Astrocyte (in vitro differentiated cells and primary cell): Measurements from ENCODE around the gene U2AF1. TPM values are rescaled to one million over a fixed set of nuclear protein-coding genes. Genes with fewer than 3 reads are reported as not detected.
"Not testable (repeated sequence)": the region's sequence is repeated elsewhere in the genome, so short reads cannot be mapped to it uniquely, and the experiment has no call there.

Experiments
- DNase-seq: peaks from one replicate; pipeline ENCODE4 v3.0.0-alpha.2; 2010; ENCODE audit warnings: low read depth
- FAIRE-seq: peaks from 2 replicates; lab custom pipeline; 2011; peaks lifted over from hg19 to GRCh38; lab: Jason Lieb, UNC
- H2AFZ ChIP-seq: 2 replicates; pipeline ENCODE4 v1.6.0; 2012; ENCODE audit warnings: low read depth, low read length, inconsistent platforms
- H3K27ac ChIP-seq: 2 replicates; pipeline ENCODE4 v1.5.1; 2011; ENCODE audit warnings: low read depth, low read length, inconsistent platforms
- H3K27me3 ChIP-seq: 2 replicates; pipeline ENCODE4 v1.6.0; 2011; ENCODE audit warnings: low read length, inconsistent platforms; ENCODE audit not compliant: insufficient read depth
- H3K36me3 ChIP-seq: 2 replicates; pipeline ENCODE4 v1.5.1; 2011; ENCODE audit warnings: low read length, inconsistent platforms; ENCODE audit not compliant: insufficient read depth
- H3K4me1 ChIP-seq: 2 replicates; pipeline ENCODE4 v1.5.1; 2011; ENCODE audit warnings: low read length, inconsistent platforms; ENCODE audit not compliant: insufficient read depth
- H3K4me2 ChIP-seq: 2 replicates; pipeline ENCODE4 v1.6.0; 2012; ENCODE audit warnings: low read length, inconsistent platforms
- H3K4me3 ChIP-seq: 2 replicates; pipeline ENCODE4 v1.5.1; 2011; ENCODE audit warnings: low read depth, mild to moderate bottlenecking, low read length, inconsistent platforms; ENCODE audit not compliant: insufficient read depth
- H3K79me2 ChIP-seq: 2 replicates; pipeline ENCODE4 v1.6.0; 2012; ENCODE audit warnings: mild to moderate bottlenecking, low read length, inconsistent platforms; ENCODE audit not compliant: insufficient read depth
- H3K9ac ChIP-seq: 2 replicates; pipeline ENCODE4 v1.6.0; 2012; ENCODE audit warnings: mild to moderate bottlenecking, low read length, inconsistent platforms
- H3K9me3 ChIP-seq: 2 replicates; pipeline ENCODE4 v1.5.1; 2012; ENCODE audit warnings: low read depth, mild to moderate bottlenecking, low read length, inconsistent platforms; ENCODE audit not compliant: insufficient read depth
- H4K20me1 ChIP-seq: 2 replicates; pipeline ENCODE4 v1.6.0; 2012; ENCODE audit warnings: low read length, inconsistent platforms; ENCODE audit not compliant: insufficient read depth
- H3K27ac Mint-ChIP-seq: one replicate; pipeline ENCODE4 v1.8.0; 2021; ENCODE audit warnings: mild to moderate bottlenecking, mixed read lengths; ENCODE audit not compliant: unreplicated experiment
- H3K27me3 Mint-ChIP-seq: one replicate; pipeline ENCODE4 v1.8.0; 2021; ENCODE audit warnings: low read depth, mixed read lengths; ENCODE audit not compliant: unreplicated experiment
- H3K36me3 Mint-ChIP-seq: one replicate; pipeline ENCODE4 v1.8.0; 2021; ENCODE audit warnings: low read depth, mixed read lengths; ENCODE audit not compliant: unreplicated experiment
- H3K4me1 Mint-ChIP-seq: one replicate; pipeline ENCODE4 v1.8.0; 2021; ENCODE audit warnings: low read depth, mixed read lengths; ENCODE audit not compliant: unreplicated experiment
- H3K4me3 Mint-ChIP-seq: one replicate; pipeline ENCODE4 v1.8.0; 2021; ENCODE audit warnings: mild to moderate bottlenecking, moderate library complexity, mixed read lengths; ENCODE audit not compliant: unreplicated experiment
- H3K9me3 Mint-ChIP-seq: one replicate; pipeline ENCODE4 v1.8.0; 2021; ENCODE audit warnings: mild to moderate bottlenecking, mixed read lengths; ENCODE audit not compliant: unreplicated experiment
- total RNA-seq: library from RNA; stranded (reverse); gene quantifications from 2 replicates; pipeline ENCODE4 v1.2.1, GENCODE V29; 2021

Gene U2AF1
- total RNA-seq, 1 donor from 2014 or later: 24.2 TPM

DNA sequence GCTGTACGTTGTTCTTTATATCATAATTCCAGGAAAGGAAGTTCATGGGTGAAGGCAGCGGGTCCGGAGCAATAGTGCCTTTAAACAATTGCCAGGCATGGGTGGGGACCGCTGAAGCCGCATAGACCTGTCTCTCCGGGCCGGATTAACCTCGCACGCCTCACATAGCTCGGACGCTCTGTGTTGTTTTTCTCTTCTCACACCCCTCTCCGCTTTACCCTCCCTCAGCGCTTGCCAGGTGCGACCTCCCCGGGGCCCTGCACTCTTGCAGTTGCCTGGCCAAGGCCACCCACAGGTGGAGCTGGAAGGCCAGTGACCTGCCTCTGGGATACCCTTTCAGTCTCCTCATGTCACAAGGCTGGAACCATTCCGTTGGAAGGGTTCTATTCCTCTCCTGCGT, 807 bp upstream of the U2AF1 start:
- H2AFZ ChIP-seq, DNase-seq, H3K27ac Mint-ChIP-seq, H3K36me3 Mint-ChIP-seq, H3K4me2 ChIP-seq, H3K27me3 ChIP-seq, H3K4me3 ChIP-seq, H3K9me3 ChIP-seq, H3K9ac ChIP-seq, H4K20me1 ChIP-seq, H3K27ac ChIP-seq, H3K4me1 ChIP-seq, H3K79me2 ChIP-seq, H3K9me3 Mint-ChIP-seq, H3K36me3 ChIP-seq, H3K27me3 Mint-ChIP-seq, H3K4me1 Mint-ChIP-seq, FAIRE-seq, H3K4me3 Mint-ChIP-seq: not testable (repeated sequence)

DNA sequence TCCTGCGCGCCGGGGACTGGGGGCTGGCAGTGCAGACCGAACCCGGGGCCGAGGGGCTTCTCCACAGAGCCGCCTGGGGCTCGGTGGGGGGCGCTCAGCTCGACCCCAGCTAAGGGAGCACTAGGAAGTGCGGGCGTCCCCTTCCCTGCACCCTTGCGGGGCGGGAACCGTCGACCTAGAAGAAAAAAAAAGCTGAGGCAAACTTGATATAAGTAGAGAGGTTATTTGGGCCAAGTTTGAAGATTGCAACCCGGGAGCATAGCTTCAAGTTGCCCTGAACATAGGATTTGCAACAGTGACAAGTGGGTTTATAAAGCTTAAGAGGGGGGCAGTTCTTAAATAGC, 396 bp upstream of the U2AF1 start:
- not testable (repeated sequence) for H3K27me3 ChIP-seq, H3K27ac Mint-ChIP-seq, H3K4me3 ChIP-seq, H3K36me3 Mint-ChIP-seq, H3K9me3 Mint-ChIP-seq, H3K4me1 ChIP-seq, H3K9me3 ChIP-seq, H3K9ac ChIP-seq, H3K4me2 ChIP-seq, H3K79me2 ChIP-seq, H3K4me1 Mint-ChIP-seq, H3K4me3 Mint-ChIP-seq, FAIRE-seq, H2AFZ ChIP-seq, H3K27me3 Mint-ChIP-seq, H4K20me1 ChIP-seq, H3K27ac ChIP-seq, H3K36me3 ChIP-seq, DNase-seq

DNA sequence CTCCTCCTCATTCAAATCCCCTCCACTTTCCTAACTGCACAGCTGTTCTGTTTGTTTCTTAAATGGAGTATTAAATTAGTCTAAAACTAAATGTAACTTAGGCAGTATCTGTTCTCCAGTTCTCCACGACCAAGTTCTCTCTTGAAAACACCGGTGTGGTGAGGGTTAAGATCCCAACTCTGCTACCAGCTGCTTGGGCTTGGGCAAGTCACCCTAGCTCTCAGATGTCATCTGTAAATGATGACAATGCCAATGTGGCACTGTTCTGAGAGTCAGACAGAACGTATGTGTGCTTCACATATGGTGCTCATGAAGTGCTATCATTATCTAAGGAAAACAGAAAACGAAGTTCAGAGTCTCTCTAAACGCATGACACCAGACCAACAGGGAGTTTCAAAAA, 2.7 kb downstream of the U2AF1 start:
- not testable (repeated sequence) for H3K79me2 ChIP-seq, H3K4me1 ChIP-seq, FAIRE-seq

DNA sequence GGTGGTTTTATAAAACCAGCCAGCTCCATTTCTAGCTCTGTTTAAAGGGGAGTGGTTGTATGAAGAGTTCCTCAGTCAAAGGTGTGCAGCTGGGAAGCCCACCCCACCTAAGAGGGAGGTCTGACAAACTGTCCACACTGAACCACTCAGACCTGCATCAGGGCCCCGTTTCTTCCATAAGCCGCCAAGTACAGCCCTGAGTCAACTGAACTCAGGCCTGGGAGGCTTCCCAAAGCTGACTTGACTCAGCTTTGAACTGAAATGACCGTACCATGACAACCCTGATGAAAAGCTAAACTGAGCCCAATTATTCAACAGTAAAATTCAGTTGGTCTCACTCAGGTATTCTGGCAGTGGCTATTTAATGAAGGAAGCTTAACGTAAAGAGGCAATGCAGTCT, 5.1 kb downstream of the U2AF1 start:
- not testable (repeated sequence) for H3K27me3 Mint-ChIP-seq, H4K20me1 ChIP-seq, DNase-seq, H3K4me3 Mint-ChIP-seq, H3K79me2 ChIP-seq, H3K27ac Mint-ChIP-seq, H2AFZ ChIP-seq, H3K36me3 ChIP-seq, H3K27me3 ChIP-seq, H3K9me3 Mint-ChIP-seq, H3K36me3 Mint-ChIP-seq, FAIRE-seq, H3K9ac ChIP-seq, H3K4me1 ChIP-seq, H3K4me2 ChIP-seq, H3K27ac ChIP-seq, H3K4me1 Mint-ChIP-seq, H3K4me3 ChIP-seq, H3K9me3 ChIP-seq

More for the DNA sequence above, 2.7 kb downstream of the U2AF1 start:
- H3K9me3 ChIP-seq, DNase-seq, H3K27me3 Mint-ChIP-seq, H3K27ac ChIP-seq, H4K20me1 ChIP-seq, H2AFZ ChIP-seq, H3K9me3 Mint-ChIP-seq, H3K4me3 Mint-ChIP-seq, H3K36me3 Mint-ChIP-seq, H3K4me2 ChIP-seq, H3K36me3 ChIP-seq, H3K27ac Mint-ChIP-seq, H3K27me3 ChIP-seq, H3K9ac ChIP-seq, H3K4me1 Mint-ChIP-seq, H3K4me3 ChIP-seq: not testable (repeated sequence)

DNA sequence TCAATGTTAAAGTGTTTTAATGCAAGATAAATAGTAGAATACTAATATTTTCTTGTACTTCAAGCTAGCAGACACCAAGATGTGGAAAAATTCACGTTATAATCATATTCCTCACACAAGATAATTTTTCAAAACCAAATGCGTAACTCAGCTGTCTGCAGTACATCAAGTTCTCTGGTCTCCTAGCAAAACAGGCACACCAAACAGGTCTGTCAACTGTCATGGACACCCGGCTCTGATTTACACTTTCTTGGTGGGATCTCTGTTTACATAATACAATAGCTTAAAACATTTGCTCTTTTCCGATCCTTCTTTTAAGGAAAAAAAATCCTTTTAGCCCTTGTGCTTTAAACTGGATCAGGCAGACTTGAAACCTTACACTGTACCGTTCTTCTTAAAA, 5.7 kb downstream of the U2AF1 start:
- H3K27ac ChIP-seq, H3K4me3 Mint-ChIP-seq, H3K9me3 Mint-ChIP-seq, H3K79me2 ChIP-seq, H3K4me1 Mint-ChIP-seq, H3K9me3 ChIP-seq, H3K4me2 ChIP-seq, H3K4me3 ChIP-seq, H3K36me3 Mint-ChIP-seq, H2AFZ ChIP-seq, H4K20me1 ChIP-seq, H3K27me3 Mint-ChIP-seq, H3K27ac Mint-ChIP-seq, H3K9ac ChIP-seq, H3K36me3 ChIP-seq, DNase-seq, H3K27me3 ChIP-seq, FAIRE-seq, H3K4me1 ChIP-seq: not testable (repeated sequence)

DNA sequence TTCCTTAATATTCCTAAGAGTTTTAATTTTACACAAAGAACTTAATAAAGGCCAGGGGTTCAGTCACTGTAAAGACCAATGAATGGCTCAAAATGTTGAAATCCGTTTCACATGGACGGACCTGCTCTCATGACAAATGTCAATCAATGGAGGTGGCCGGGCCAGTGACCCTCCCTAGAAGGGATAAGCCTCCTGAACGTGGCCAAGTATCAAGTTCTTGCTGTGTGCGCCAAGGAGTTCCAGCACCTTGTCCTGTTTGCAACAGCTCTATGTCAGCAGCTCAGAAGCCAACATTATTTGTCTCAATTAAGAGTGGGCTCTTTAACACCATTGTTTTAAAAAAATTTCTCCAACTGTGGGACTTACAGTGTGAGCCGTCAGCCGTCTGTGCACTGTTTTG, 6.4 kb downstream of the U2AF1 start:
- DNase-seq, H3K9me3 ChIP-seq, H3K36me3 ChIP-seq, H3K9ac ChIP-seq, H2AFZ ChIP-seq, H3K4me3 Mint-ChIP-seq, H3K4me1 Mint-ChIP-seq, H3K79me2 ChIP-seq, FAIRE-seq, H3K4me1 ChIP-seq, H3K36me3 Mint-ChIP-seq, H3K27me3 Mint-ChIP-seq, H3K4me3 ChIP-seq, H4K20me1 ChIP-seq, H3K4me2 ChIP-seq, H3K27me3 ChIP-seq, H3K27ac Mint-ChIP-seq, H3K27ac ChIP-seq, H3K9me3 Mint-ChIP-seq: not testable (repeated sequence)
